BE2C (cell line): Measurements from ENCODE around the gene CDC42EP1.
"Not testable (repeated sequence)": the region's sequence is repeated elsewhere in the genome, so short reads cannot be mapped to it uniquely, and the experiment has no call there.

ENCODE experiments used
- DNase-seq: peaks from one replicate; pipeline ENCODE4 v3.0.0-alpha.2; 2020
- H3K27me3 ChIP-seq: fragments of 250-450 bp; sonication (Bioruptor Pico); 2 replicates; pipeline ENCODE4 v1.5.1; 2020; ENCODE audit warnings: mild to moderate bottlenecking
- H3K36me3 ChIP-seq: fragments of 250-450 bp; sonication (Bioruptor Pico); 2 replicates; pipeline ENCODE4 v1.5.1; 2020; ENCODE audit warnings: mild to moderate bottlenecking
- H3K4me1 ChIP-seq: fragments of 250-450 bp; sonication (Bioruptor Pico); 2 replicates; pipeline ENCODE4 v1.5.1; 2020
- H3K4me3 ChIP-seq: 2 replicates; pipeline ENCODE4 v1.5.1; 2011; ENCODE audit warnings: low read depth, low read length
- H3K9me3 ChIP-seq: fragments of 250-450 bp; sonication (Bioruptor Pico); 2 replicates; pipeline ENCODE4 v1.5.1; 2020
- CTCF ChIP-seq: IDR thresholded peaks from 2 replicates; pipeline ENCODE4 v1.5.1; 2012; ENCODE audit warnings: mild to moderate bottlenecking, low read depth, low read length

Gene CDC42EP1

GRCh38 chr22:37599153-37599552 is 38.9 kb downstream of the CDC42EP1 start:
- no peak for DNase-seq
- Histone ChIP-seq H3K9me3 (no peaks in the 10 kb centered on the region), H3K4me3 (no peak overlapping the region), H3K36me3 (no peaks in the 10 kb centered on the region), H3K27me3 (no peaks in the 10 kb centered on the region; the same call in 1 of the 2 replicates), H3K4me1 (no peaks in the 10 kb centered on the region)
- TF ChIP-seq CTCF: no peak

GRCh38 chr22:37601203-37601539 is 40.9 kb downstream of the CDC42EP1 start:
- Histone ChIP-seq H3K4me3 (no peak overlapping the region), H3K27me3 (no peaks in the 10 kb centered on the region; the same call in 1 of the 2 replicates), H3K4me1 (no peaks in the 10 kb centered on the region), H3K36me3 (no peaks in the 10 kb centered on the region), H3K9me3 (no peaks in the 10 kb centered on the region)
- no peak for TF ChIP-seq CTCF
- no peak for DNase-seq

- Histone ChIP-seq H3K27me3 (no peaks in the 10 kb centered on the region; the same call in 1 of the 2 replicates), H3K9me3 (no peaks in the 10 kb centered on the region), H3K36me3 (no peaks in the 10 kb centered on the region), H3K4me3 (no peak overlapping the region), H3K4me1 (no peaks in the 10 kb centered on the region)
- TF ChIP-seq CTCF: no peak
- DNase-seq: peak; percentile 52
Observed at GRCh38 chr22:37601540-37602442, 41.5 kb downstream of the CDC42EP1 start.

GRCh38 chr22:37602546-37603277 is 42.4 kb downstream of the CDC42EP1 start:
- not testable (repeated sequence) for DNase-seq, H3K4me3 ChIP-seq, H3K4me1 ChIP-seq, H3K9me3 ChIP-seq, H3K36me3 ChIP-seq, H3K27me3 ChIP-seq

GRCh38 chr22:37604074-37604473 is 43.8 kb downstream of the CDC42EP1 start:
- TF ChIP-seq CTCF: no peak
- Histone ChIP-seq H3K4me3 (no peak overlapping the region), H3K4me1 (no peaks in the 10 kb centered on the region)

GRCh38 chr22:37604875-37605274 is 44.6 kb downstream of the CDC42EP1 start:
- H3K9me3 ChIP-seq: no peaks in the 10 kb centered on the region
- DNase-seq: no peak
- no peak overlapping the region for H3K4me3 ChIP-seq
- no peaks in the 10 kb centered on the region; the same call in 1 of the 2 replicates for H3K27me3 ChIP-seq
- no peaks in the 10 kb centered on the region; the same call in 1 of the 2 replicates for H3K4me1 ChIP-seq
- no peak for TF ChIP-seq CTCF
- H3K36me3 ChIP-seq: no peaks in the 10 kb centered on the region

More at GRCh38 chr22:37604074-37604473, 43.8 kb downstream of the CDC42EP1 start:
- no peak for DNase-seq
- H3K9me3 ChIP-seq: no peaks in the 10 kb centered on the region
- no peaks in the 10 kb centered on the region for H3K36me3 ChIP-seq
- no peaks in the 10 kb centered on the region; the same call in 1 of the 2 replicates for H3K27me3 ChIP-seq
